K562 (cell line): Measurements from ENCODE around the gene SLC20A1. TPM values are rescaled to one million over a fixed set of nuclear protein-coding genes. Genes with fewer than 3 reads are reported as not detected.

Experiments used
- C11orf30 ChIP-seq: fragments of 450-650 bp; IDR thresholded peaks from 2 replicates; pipeline ENCODE4 v1.6.1; 2016; ENCODE audit warnings: low read depth, mild to moderate bottlenecking
- COPS2 ChIP-seq: fragments of 450-650 bp; conservative IDR thresholded peaks from 2 replicates; pipeline ENCODE4 v1.6.1; 2016; ENCODE audit warnings: mild to moderate bottlenecking, moderate library complexity
- ELF2 ChIP-seq: fragments of 250-450 bp; sonication (Bioruptor Pico); IDR thresholded peaks from 2 replicates; pipeline ENCODE4 v1.5.0; 2021; ENCODE audit warnings: mild to moderate bottlenecking
- HNRNPL ChIP-seq: fragments of 200-400 bp; formaldehyde crosslinking; IDR thresholded peaks from 2 replicates; pipeline ENCODE4 v1.6.1; 2017; ENCODE audit warnings: low read depth, mild to moderate bottlenecking, low read length
- HNRNPUL1 ChIP-seq: fragments of 200-400 bp; formaldehyde crosslinking; IDR thresholded peaks from 2 replicates; pipeline ENCODE4 v1.6.1; 2017; ENCODE audit warnings: low read length
- HOXB6 ChIP-seq: fragments of 250-450 bp; sonication (Bioruptor Pico); IDR thresholded peaks from 2 replicates; pipeline ENCODE4 v1.5.1; 2022; ENCODE audit warnings: mild to moderate bottlenecking, borderline replicate concordance
- KLF6 ChIP-seq: fragments of 250-450 bp; sonication (Bioruptor Pico); IDR thresholded peaks from 2 replicates; pipeline ENCODE4 v1.4.0; 2020; ENCODE audit warnings: mild to moderate bottlenecking, moderate library complexity, borderline replicate concordance
- MAFG ChIP-seq: fragments of 450-650 bp; conservative IDR thresholded peaks from 2 replicates; pipeline ENCODE4 v1.6.1; 2016; ENCODE audit warnings: missing genetic modification characterization, missing compliant biosample characterization
- NRF1 ChIP-seq, 2 experiments: fragments of 450-650 bp; IDR thresholded peaks in 1 of 2; conservative IDR thresholded peaks in 1 of 2; 2 replicates each; pipeline ENCODE4 v1.6.1; 2014; ENCODE audit warnings: mild to moderate bottlenecking in 2 of 2
- PTBP1 ChIP-seq: fragments of 200-400 bp; formaldehyde crosslinking; IDR thresholded peaks from 2 replicates; pipeline ENCODE4 v1.6.1; 2017; ENCODE audit warnings: low read depth, low read length
- PYGO2 ChIP-seq: fragments of 450-650 bp; IDR thresholded peaks from 2 replicates; pipeline ENCODE4 v1.6.1; 2016; ENCODE audit warnings: mild to moderate bottlenecking, missing genetic modification characterization, moderate library complexity, missing compliant biosample characterization
- RAD21 ChIP-seq, 2 experiments: fragments of 250-450 bp in 1 of 2; fragments of 450-650 bp in 1 of 2; sonication (Bioruptor Pico) in 1 of 2; formaldehyde crosslinking in 1 of 2; IDR thresholded peaks in 1 of 2; conservative IDR thresholded peaks in 1 of 2; 2 replicates each; pipeline versions ENCODE4 v1.4.0 to v1.8.0; 2020 to 2022; ENCODE audit warnings: mild to moderate bottlenecking in 2 of 2, moderate library complexity in 1 of 2
- RBBP5 ChIP-seq: fragments of 200-600 bp; sonication (generic); IDR thresholded peaks from 2 replicates; pipeline ENCODE4 v1.6.1; 2012; ENCODE audit warnings: borderline replicate concordance, mild to moderate bottlenecking, low read length, control low read depth, inconsistent platforms; ENCODE audit not compliant: insufficient read depth, poor library complexity, severe bottlenecking
- RNF219 ChIP-seq: fragments of 250-450 bp; sonication (Bioruptor Pico); IDR thresholded peaks from 2 replicates; pipeline ENCODE4 v1.5.0; 2022; ENCODE audit warnings: mild to moderate bottlenecking
- SFPQ ChIP-seq: fragments of 200-400 bp; formaldehyde crosslinking; IDR thresholded peaks from 2 replicates; pipeline ENCODE4 v1.6.1; 2017; ENCODE audit warnings: mild to moderate bottlenecking, low read depth, low read length, moderate library complexity
- SIN3B ChIP-seq: fragments of 450-650 bp; IDR thresholded peaks from 2 replicates; pipeline ENCODE4 v1.6.1; 2017; ENCODE audit warnings: low read depth, mild to moderate bottlenecking, moderate library complexity
- SLC30A9 ChIP-seq: fragments of 250-450 bp; sonication (Bioruptor Pico); IDR thresholded peaks from 2 replicates; pipeline ENCODE4 v1.8.0; 2022; ENCODE audit warnings: mild to moderate bottlenecking, moderate library complexity
- SRF ChIP-seq, 2 experiments: fragments of 250-450, 450-650 bp in 1 of 2; sonication (Bioruptor Pico) in 1 of 2; sonication (generic) in 1 of 2; formaldehyde crosslinking; IDR thresholded peaks; 2 replicates each; pipeline versions ENCODE4 v1.5.0 to v1.5.1; 2020 to 2022; ENCODE audit warnings: mild to moderate bottlenecking in 1 of 2, missing genetic modification reagents in 1 of 2
- SRSF3 ChIP-seq: fragments of 200-400 bp; formaldehyde crosslinking; IDR thresholded peaks from 2 replicates; pipeline ENCODE4 v1.6.1; 2016; ENCODE audit warnings: mild to moderate bottlenecking, low read length, moderate library complexity; ENCODE audit not compliant: insufficient read depth
- ZEB2 ChIP-seq: fragments of 450-650 bp; IDR thresholded peaks from 2 replicates; pipeline ENCODE4 v1.6.1; 2016
- ZNF347 ChIP-seq: fragments of 450-650 bp; formaldehyde crosslinking; IDR thresholded peaks from 2 replicates; pipeline ENCODE4 v1.4.0; 2020; ENCODE audit warnings: low read depth, mild to moderate bottlenecking, moderate library complexity
- ZNF76 ChIP-seq: fragments of 250-450 bp; sonication (Bioruptor Pico); IDR thresholded peaks from 2 replicates; pipeline ENCODE4 v1.4.0; 2020; ENCODE audit warnings: mild to moderate bottlenecking, moderate library complexity, borderline replicate concordance
- polyA plus RNA-seq, 8 experiments: library from polyadenylated mRNA; depleted of rRNA in 4 of 8; stranded (reverse) in 5 of 8; unstranded in 3 of 8; fragments of >200 nt; fragmentation: Nextera tagmentation in 2 of 8; fragmentation: Illumina TruSeq in 1 of 8; extraction: Ambion mirVana in 2 of 8; extraction: Trizol in 1 of 8; gene quantifications; 2 replicates each; pipeline versions ENCODE4 v1.2.1 to v1.2.3, GENCODE V29; 2011 to 2014; ENCODE audit warnings: inconsistent platforms in 1 of 8, missing spikeins in 1 of 8
- total RNA-seq, 7 experiments: library from RNA; depleted of rRNA in 6 of 7; stranded (reverse); fragments of >200 nt in 6 of 7; fragmentation: Illumina TruSeq in 2 of 7; extraction: Trizol in 2 of 7; gene quantifications; 2 replicates each; pipeline versions ENCODE4 v1.2.1 to v1.2.3, GENCODE V29; 2011 to 2021; ENCODE audit warnings: low replicate concordance in 1 of 7
- TF ChIP-seq, protein P1 (sequence below): IDR thresholded peaks from 2 replicates; pipeline ENCODE4 v1.6.1; 2016; ENCODE audit warnings: missing genetic modification characterization, missing compliant biosample characterization
- TF ChIP-seq, protein P2 (sequence below): fragments of 450-650 bp; IDR thresholded peaks from 2 replicates; pipeline ENCODE4 v1.6.1; 2016; ENCODE audit warnings: low read depth, mild to moderate bottlenecking, moderate library complexity

The SLC20A1 gene
- total and polyA plus RNA-seq, 9 of the 15 experiments (the other 6 are each of a cell fraction or from before 2014, with no cell fraction given) = 53.8 to 150 (median 74.7) TPM

DNA sequence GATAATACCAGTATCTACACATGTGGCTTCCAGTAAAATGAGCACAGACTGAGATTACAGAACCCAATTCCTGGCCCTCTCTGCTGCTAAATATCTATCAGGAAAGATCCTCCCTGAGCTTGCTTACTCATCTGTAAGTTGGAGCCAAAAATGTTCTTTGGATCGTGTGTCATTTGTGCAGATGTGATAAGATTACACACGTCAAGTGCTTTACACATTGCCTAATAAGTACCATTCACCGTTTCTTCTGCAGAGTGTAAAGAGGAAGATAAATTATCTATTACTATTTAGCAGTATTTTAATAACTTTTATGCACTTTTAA, 23.2 kb upstream of the SLC20A1 start (continued):
- TF ChIP-seq KLF6 (no peak), HNRNPUL1 (no peak), MAFG (0 out of 2 replicates have a peak, but pooled peaks have one; percentile 46), ELF2 (CRISPR knock-in tag) (no peak), COPS2 (no peak), ZNF76 (no peak), RAD21 (CRISPR knock-in tag; conservative IDR thresholded peaks at IDR 0.05 in 1 of 2, IDR thresholded peaks at IDR 0.05 in 1 of 2) (no peak), PTBP1 (no peak), SLC30A9 (CRISPR knock-in tag) (no peak), NRF1 (conservative IDR thresholded peaks at IDR 0.05 in 1 of 2, IDR thresholded peaks at IDR 0.05 in 1 of 2) (no peak), RNF219 (CRISPR knock-in tag) (no peak), SRF (CRISPR knock-in tag; IDR thresholded peaks at IDR 0.05) (peak in 1 of 2 experiments; percentile 74; a peak in 1 of 4 replicates), HOXB6 (no peak), HNRNPL (no peak), RBBP5 (no peak), PYGO2 (tag) (no peak), SRSF3 (no peak), SIN3B (no peak), ZEB2 (no peak), ZNF347 (CRISPR knock-in tag) (no peak), SFPQ (no peak), C11orf30 (peak; percentile 35; the same call in 1 of the 2 replicates)
- TF ChIP-seq, protein P1, sequence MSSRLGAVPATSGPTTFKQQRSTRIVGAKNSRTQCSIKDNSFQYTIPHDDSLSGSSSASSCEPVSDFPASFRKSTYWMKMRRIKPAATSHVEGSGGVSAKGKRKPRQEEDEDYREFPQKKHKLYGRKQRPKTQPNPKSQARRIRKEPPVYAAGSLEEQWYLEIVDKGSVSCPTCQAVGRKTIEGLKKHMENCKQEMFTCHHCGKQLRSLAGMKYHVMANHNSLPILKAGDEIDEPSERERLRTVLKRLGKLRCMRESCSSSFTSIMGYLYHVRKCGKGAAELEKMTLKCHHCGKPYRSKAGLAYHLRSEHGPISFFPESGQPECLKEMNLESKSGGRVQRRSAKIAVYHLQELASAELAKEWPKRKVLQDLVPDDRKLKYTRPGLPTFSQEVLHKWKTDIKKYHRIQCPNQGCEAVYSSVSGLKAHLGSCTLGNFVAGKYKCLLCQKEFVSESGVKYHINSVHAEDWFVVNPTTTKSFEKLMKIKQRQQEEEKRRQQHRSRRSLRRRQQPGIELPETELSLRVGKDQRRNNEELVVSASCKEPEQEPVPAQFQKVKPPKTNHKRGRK (tag) = no peak
- TF ChIP-seq, protein P2, sequence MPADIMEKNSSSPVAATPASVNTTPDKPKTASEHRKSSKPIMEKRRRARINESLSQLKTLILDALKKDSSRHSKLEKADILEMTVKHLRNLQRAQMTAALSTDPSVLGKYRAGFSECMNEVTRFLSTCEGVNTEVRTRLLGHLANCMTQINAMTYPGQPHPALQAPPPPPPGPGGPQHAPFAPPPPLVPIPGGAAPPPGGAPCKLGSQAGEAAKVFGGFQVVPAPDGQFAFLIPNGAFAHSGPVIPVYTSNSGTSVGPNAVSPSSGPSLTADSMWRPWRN = no peak
